SK-N-MC (cell line): ENCODE data around the gene TNNT3.

Experiments used
- DNase-seq: peaks from one replicate; pipeline ENCODE4 v3.0.0-alpha.2; 2011; ENCODE audit warnings: low read depth, low spot score
- H3K27ac ChIP-seq: fragments of 200-600 bp; sonication (generic); 2 replicates; pipeline ENCODE4 v1.5.1; 2016; ENCODE audit warnings: mixed run types
- H3K36me3 ChIP-seq: fragments of 200-600 bp; sonication (generic); 2 replicates; pipeline ENCODE4 v1.6.1; 2017; ENCODE audit warnings: antibody characterized with exemption, low read length, mixed read lengths; ENCODE audit not compliant: insufficient read depth
- H3K4me3 ChIP-seq: fragments of 200-600 bp; sonication (generic); 2 replicates; pipeline ENCODE4 v1.5.1; 2016
- H3K9ac ChIP-seq: fragments of 200-600 bp; sonication (generic); 2 replicates; pipeline ENCODE4 v1.8.0; 2017; ENCODE audit warnings: mixed run types, mixed read lengths; ENCODE audit not compliant: insufficient read length
- H3K9me3 ChIP-seq: fragments of 200-600 bp; sonication (generic); 2 replicates; pipeline ENCODE4 v1.6.1; 2017; ENCODE audit warnings: low read depth, mild to moderate bottlenecking, antibody characterized with exemption, low read length, moderate library complexity, mixed read lengths
- EZH2 ChIP-seq: fragments of 200-600 bp; sonication (generic); IDR thresholded peaks from one replicate; pipeline ENCODE4 v1.6.1; 2017; ENCODE audit warnings: antibody characterized with exemption
- FOXP2 ChIP-seq: optimal IDR thresholded peaks from 2 replicates; pipeline ENCODE3; 2011; ENCODE audit warnings: mild to moderate bottlenecking, moderate library complexity; ENCODE audit not compliant: insufficient read depth; ENCODE audit errors: extremely low read length, control extremely low read depth
- POLR2AphosphoS5 ChIP-seq: IDR thresholded peaks from 2 replicates; pipeline ENCODE4 v1.6.1; 2012; ENCODE audit warnings: mild to moderate bottlenecking, low read depth, low read length, borderline replicate concordance

The TNNT3 gene

GRCh38 chr11:1908618-1909017 is 10.9 kb upstream of the TNNT3 start:
- no peak overlapping the region for H3K27ac ChIP-seq
- DNase-seq = no peak

GRCh38 chr11:1909524-1909923 is 10.0 kb upstream of the TNNT3 start:
- Histone ChIP-seq H3K4me3 (no peak overlapping the region), H3K9me3 (no peaks in the 10 kb centered on the region), H3K9ac (no peak overlapping the region), H3K27ac (no peak overlapping the region), H3K36me3 (no peaks in the 10 kb centered on the region)
- DNase-seq = no peak
- TF ChIP-seq POLR2AphosphoS5 = no peak
- no peak for TF ChIP-seq FOXP2
- TF ChIP-seq EZH2 = no peak

More at GRCh38 chr11:1908618-1909017, 10.9 kb upstream of the TNNT3 start:
- H3K9me3 ChIP-seq = no peaks in the 10 kb centered on the region
- H3K36me3 ChIP-seq = no peaks in the 10 kb centered on the region
- TF ChIP-seq FOXP2 = no peak
- no peak for TF ChIP-seq EZH2
- no peak for TF ChIP-seq POLR2AphosphoS5
- H3K9ac ChIP-seq = no peak overlapping the region
- H3K4me3 ChIP-seq = no peak overlapping the region

- TF ChIP-seq POLR2AphosphoS5 (no peak), FOXP2 (no peak), EZH2 (no peak)
- no peak overlapping the region for H3K27ac ChIP-seq
- H3K36me3 ChIP-seq = no peaks in the 10 kb centered on the region
- no peak overlapping the region for H3K4me3 ChIP-seq
- no peak overlapping the region for H3K9ac ChIP-seq
- no peak for DNase-seq
- H3K9me3 ChIP-seq = no peaks in the 10 kb centered on the region
Observed at GRCh38 chr11:1912289-1912878, 7.1 kb upstream of the TNNT3 start.

- H3K4me3 ChIP-seq = no peak overlapping the region
- DNase-seq = no peak
- H3K9me3 ChIP-seq = no peaks in the 10 kb centered on the region
- no peaks in the 10 kb centered on the region for H3K36me3 ChIP-seq
- H3K9ac ChIP-seq = no peak overlapping the region
- TF ChIP-seq FOXP2 (no peak), POLR2AphosphoS5 (no peak), EZH2 (no peak)
- H3K27ac ChIP-seq = no peak overlapping the region
Observed at GRCh38 chr11:1913271-1914060, 6.0 kb upstream of the TNNT3 start.

GRCh38 chr11:1915795-1916131 is 3.7 kb upstream of the TNNT3 start:
- H3K9me3 ChIP-seq = no peaks in the 10 kb centered on the region
- H3K27ac ChIP-seq = no peak overlapping the region
- H3K36me3 ChIP-seq = no peaks in the 10 kb centered on the region
- DNase-seq = no peak
- TF ChIP-seq EZH2 (no peak), POLR2AphosphoS5 (no peak)
- no peak overlapping the region for H3K9ac ChIP-seq
- no peak overlapping the region for H3K4me3 ChIP-seq

GRCh38 chr11:1916132-1916985 is 3.1 kb upstream of the TNNT3 start:
- Histone ChIP-seq H3K4me3 (no peak overlapping the region), H3K9ac (no peak overlapping the region), H3K27ac (no peak overlapping the region), H3K9me3 (no peaks in the 10 kb centered on the region), H3K36me3 (no peaks in the 10 kb centered on the region)
- TF ChIP-seq FOXP2 (no peak), EZH2 (no peak), POLR2AphosphoS5 (no peak)
- no peak for DNase-seq

- H3K4me3 ChIP-seq = no peak overlapping the region
- DNase-seq = no peak
- no peaks in the 10 kb centered on the region for H3K36me3 ChIP-seq
- TF ChIP-seq EZH2 = no peak
- TF ChIP-seq POLR2AphosphoS5 = no peak
- TF ChIP-seq FOXP2 = no peak
- no peaks in the 10 kb centered on the region for H3K9me3 ChIP-seq
- no peak overlapping the region for H3K9ac ChIP-seq
- no peak overlapping the region for H3K27ac ChIP-seq
Observed at GRCh38 chr11:1916986-1917522, 2.4 kb upstream of the TNNT3 start.
